K562 treated with DMSO at 1 percent for 12 hours (cell line): Measurements from ENCODE around the gene HMGCR. TPM values are rescaled to one million over a fixed set of nuclear protein-coding genes. Genes with fewer than 3 reads are reported as not detected.

ENCODE experiments used
- total RNA-seq: library from RNA; unstranded; fragments of 300-600 nt; gene quantifications from 2 replicates; pipeline ENCODE4 v1.2.3, GENCODE V29; 2022; ENCODE audit not compliant: insufficient read depth

HMGCR gene
- 10.4 and 28.9 TPM in 2 replicates for total RNA-seq

GRCh38 chr5:75336615-75337336 lies at the start of gene HMGCR:
Gene HMGCR (plus strand): TSS chr5:75337220. CDS start chr5:75342606, 5,386 bp downstream.

Other genes starting within 250 kb of the HMGCR start
- not detected in 2 replicates for gene ANKRD31, start 100.3 kb upstream of the HMGCR start, total RNA-seq
- 14.5 and 32.2 TPM in 2 replicates for gene CERT1, start 174.4 kb downstream of the HMGCR start, total RNA-seq
- 1.7 and 9.3 TPM in 2 replicates for gene POLK, start 174.7 kb downstream of the HMGCR start, total RNA-seq